SK-N-MC (cell line): ENCODE measurements around the gene ARHGEF28.

Experiments
- EZH2 ChIP-seq: fragments of 200-600 bp; sonication (generic); IDR thresholded peaks from one replicate; pipeline ENCODE4 v1.6.1; 2017; ENCODE audit warnings: antibody characterized with exemption
- FOXP2 ChIP-seq: optimal IDR thresholded peaks from 2 replicates; pipeline ENCODE3; 2011; ENCODE audit warnings: mild to moderate bottlenecking, moderate library complexity; ENCODE audit not compliant: insufficient read depth; ENCODE audit errors: extremely low read length, control extremely low read depth
- POLR2AphosphoS5 ChIP-seq: IDR thresholded peaks from 2 replicates; pipeline ENCODE4 v1.6.1; 2012; ENCODE audit warnings: mild to moderate bottlenecking, low read depth, low read length, borderline replicate concordance

DNA sequence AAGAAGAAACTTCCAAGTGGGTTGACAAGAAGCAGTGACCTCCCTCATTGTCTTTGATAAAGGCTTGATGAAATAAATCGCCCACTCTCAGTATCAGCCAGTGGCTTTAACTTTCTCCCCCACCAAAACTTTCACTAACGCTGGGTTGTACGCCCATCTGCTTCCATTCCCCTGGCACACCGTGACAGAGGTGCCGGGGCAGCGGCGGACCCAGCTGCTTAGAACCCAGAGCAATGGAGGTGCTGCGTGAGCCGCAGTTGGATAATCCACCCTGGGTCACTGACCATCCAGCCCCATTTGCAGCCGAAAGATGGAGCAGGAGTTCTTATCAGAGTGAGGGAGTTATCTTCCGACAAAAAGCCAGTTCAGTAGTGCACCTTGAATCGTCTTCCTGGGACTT, 270.7 kb downstream of the ARHGEF28 start:
- TF ChIP-seq EZH2 (no peak), POLR2AphosphoS5 (no peak), FOXP2 (no peak)
